C4-2B (cell line): ENCODE data around the gene WASHC3.
"Not testable (repeated sequence)": the region's sequence is repeated elsewhere in the genome, so short reads cannot be mapped to it uniquely, and the experiment has no call there.

Experiments
- H3K27ac ChIP-seq: fragments of 450-650 bp; 2 replicates; pipeline ENCODE4 v1.5.1; 2017
- CTCF ChIP-seq: fragments of 450-650 bp; conservative IDR thresholded peaks from 2 replicates; pipeline ENCODE4 v1.5.1; 2017; ENCODE audit warnings: mild to moderate bottlenecking
- ZFX ChIP-seq: fragments of 450-650 bp; IDR thresholded peaks from 2 replicates; pipeline ENCODE4 v1.6.1; 2017

The WASHC3 gene

GRCh38 chr12:102080842-102081241 is 19.1 kb upstream of the WASHC3 start:
- no peak overlapping the region for H3K27ac ChIP-seq
- TF ChIP-seq CTCF, result no peak
- TF ChIP-seq ZFX, result no peak

GRCh38 chr12:102072092-102072491 is 10.3 kb upstream of the WASHC3 start:
- H3K27ac ChIP-seq, result not testable (repeated sequence)

- no peak overlapping the region for H3K27ac ChIP-seq
- TF ChIP-seq CTCF (no peak), ZFX (no peak)
Measured at GRCh38 chr12:102069707-102070106, 7.9 kb upstream of the WASHC3 start.

- no peak for TF ChIP-seq CTCF
- no peak for TF ChIP-seq ZFX
Measured at GRCh38 chr12:102067574-102068258, 5.9 kb upstream of the WASHC3 start.

GRCh38 chr12:102064476-102064875 is 2.7 kb upstream of the WASHC3 start:
- no peak overlapping the region for H3K27ac ChIP-seq
- no peak for TF ChIP-seq ZFX
- no peak for TF ChIP-seq CTCF

More at GRCh38 chr12:102067574-102068258, 5.9 kb upstream of the WASHC3 start:
- H3K27ac ChIP-seq, result no peak overlapping the region

GRCh38 chr12:102063069-102063468 is 1.3 kb upstream of the WASHC3 start:
- H3K27ac ChIP-seq, result no peak overlapping the region
- no peak for TF ChIP-seq CTCF
- TF ChIP-seq ZFX, result no peak

GRCh38 chr12:102062419-102062806 is 622 bp upstream of the WASHC3 start:
- H3K27ac ChIP-seq, result no peak overlapping the region
- no peak for TF ChIP-seq ZFX
- no peak for TF ChIP-seq CTCF

- H3K27ac ChIP-seq, result peak overlapping the region; percentile 92
Measured at GRCh38 chr12:102061096-102061559, 663 bp downstream of the WASHC3 start.

More at GRCh38 chr12:102061096-102061559, 663 bp downstream of the WASHC3 start:
- TF ChIP-seq CTCF (no peak), ZFX (no peak)
